GM18861 (cell line): ENCODE measurements around the gene ADAMTS2.

Experiments used
- ATAC-seq: cut with Tn5 transposase; IDR thresholded peaks from one replicate; pipeline ENCODE4 v1.9.1; 2021; ENCODE audit not compliant: unreplicated experiment

ADAMTS2 gene

GRCh38 chr5:179313849-179314521 lies 31.3 kb downstream of the ADAMTS2 start:
- no peak for ATAC-seq

- no peak for ATAC-seq
These were observed 32.6 kb downstream of the ADAMTS2 start for GRCh38 chr5:179312557-179313235.

DNA sequence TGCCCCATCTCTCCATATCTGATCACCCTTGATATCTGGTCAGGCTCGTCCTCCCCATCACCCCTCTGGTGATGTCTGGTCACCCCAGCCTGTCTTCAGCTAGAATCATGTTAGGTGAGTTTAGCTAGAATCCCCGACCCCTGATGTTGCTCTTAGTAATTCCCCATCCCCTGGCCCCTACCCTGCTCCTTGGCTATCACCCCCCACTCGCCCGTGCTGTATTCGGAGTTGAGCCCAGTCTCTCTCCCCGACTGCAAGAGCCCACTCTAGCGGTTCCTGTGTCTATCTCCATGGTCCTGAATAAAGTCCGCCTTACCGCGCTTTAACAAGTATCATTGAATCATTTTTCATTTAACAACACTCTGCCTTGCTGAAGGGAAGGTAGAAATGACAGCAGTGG lies 33.7 kb downstream of the ADAMTS2 start:
- ATAC-seq = no peak

GRCh38 chr5:179311091-179311470 lies 34.2 kb downstream of the ADAMTS2 start:
- no peak for ATAC-seq

- no peak for ATAC-seq
These were observed 34.7 kb downstream of the ADAMTS2 start for GRCh38 chr5:179310439-179311090.

- ATAC-seq = no peak
These were observed 35.4 kb downstream of the ADAMTS2 start for GRCh38 chr5:179309751-179310320.

- ATAC-seq = no peak
These were observed 35.9 kb downstream of the ADAMTS2 start for GRCh38 chr5:179309383-179309670.

- no peak for ATAC-seq
These were observed 36.5 kb downstream of the ADAMTS2 start for GRCh38 chr5:179308563-179309382.

- no peak for ATAC-seq
These were observed 37.3 kb downstream of the ADAMTS2 start for GRCh38 chr5:179307931-179308471.

DNA sequence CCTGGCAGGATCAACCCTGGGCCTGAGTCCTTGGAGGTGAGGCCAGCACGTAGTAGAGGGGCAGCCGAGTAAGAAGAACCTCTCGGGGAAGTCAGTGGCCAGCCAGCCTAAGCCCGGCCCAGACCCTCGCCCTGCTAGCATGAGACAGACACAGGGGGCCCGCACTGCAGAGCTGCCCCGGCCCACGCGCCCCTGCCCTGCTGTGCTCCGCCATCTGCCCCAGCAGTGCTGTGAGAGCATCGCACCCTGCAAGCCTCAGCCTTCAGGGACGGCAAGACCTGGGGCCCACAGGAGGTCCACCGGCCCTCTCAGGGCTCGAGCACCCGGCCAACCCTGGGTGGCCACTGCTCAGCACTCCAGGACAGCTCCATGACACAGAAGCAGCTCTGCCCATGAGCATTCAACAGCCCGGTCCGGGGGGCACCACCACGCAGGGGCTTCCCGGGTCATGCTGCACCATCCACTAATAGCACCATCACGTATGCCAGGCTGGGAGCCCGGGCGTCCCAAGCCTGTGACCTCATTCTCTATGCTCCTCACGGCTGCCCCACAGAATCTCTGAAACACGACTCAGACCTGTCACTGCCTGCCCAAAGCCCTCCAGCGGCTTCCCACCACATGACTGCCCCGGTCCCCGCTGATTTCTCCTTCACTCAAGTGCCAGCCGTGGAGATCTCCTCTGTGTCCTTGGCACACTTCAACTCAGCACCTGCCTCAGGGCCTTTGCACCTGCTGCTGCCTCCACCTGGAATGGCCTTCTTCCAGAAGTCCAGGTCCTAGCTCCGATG lies 38.1 kb downstream of the ADAMTS2 start:
- no peak for ATAC-seq

GRCh38 chr5:179306191-179307012 lies 38.9 kb downstream of the ADAMTS2 start:
- no peak for ATAC-seq

DNA sequence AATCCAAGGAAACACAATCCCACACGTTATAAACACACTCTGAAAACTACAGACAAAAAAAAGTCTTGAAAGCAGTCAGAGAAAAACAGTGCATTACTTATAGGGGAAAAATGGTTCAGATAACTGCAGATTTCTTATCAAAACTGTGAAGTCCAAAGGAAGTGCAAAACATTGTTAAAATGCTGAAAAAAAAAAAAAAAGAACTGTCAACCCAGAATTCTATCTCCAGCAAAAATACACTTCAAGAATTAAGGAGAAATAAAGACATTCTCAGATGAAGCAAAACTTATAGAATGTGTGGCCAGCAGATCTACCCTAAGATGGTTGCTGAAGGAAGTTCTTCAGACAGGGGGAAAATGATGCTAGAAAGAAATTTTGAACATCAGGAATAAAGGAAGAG lies 40.4 kb downstream of the ADAMTS2 start:
- no peak for ATAC-seq

- no peak for ATAC-seq
These were observed 40.8 kb downstream of the ADAMTS2 start for GRCh38 chr5:179304466-179304865.

- no peak for ATAC-seq
These were observed 41.6 kb downstream of the ADAMTS2 start for GRCh38 chr5:179303451-179304200.

- no peak for ATAC-seq
These were observed 42.6 kb downstream of the ADAMTS2 start for GRCh38 chr5:179302499-179303185.

DNA sequence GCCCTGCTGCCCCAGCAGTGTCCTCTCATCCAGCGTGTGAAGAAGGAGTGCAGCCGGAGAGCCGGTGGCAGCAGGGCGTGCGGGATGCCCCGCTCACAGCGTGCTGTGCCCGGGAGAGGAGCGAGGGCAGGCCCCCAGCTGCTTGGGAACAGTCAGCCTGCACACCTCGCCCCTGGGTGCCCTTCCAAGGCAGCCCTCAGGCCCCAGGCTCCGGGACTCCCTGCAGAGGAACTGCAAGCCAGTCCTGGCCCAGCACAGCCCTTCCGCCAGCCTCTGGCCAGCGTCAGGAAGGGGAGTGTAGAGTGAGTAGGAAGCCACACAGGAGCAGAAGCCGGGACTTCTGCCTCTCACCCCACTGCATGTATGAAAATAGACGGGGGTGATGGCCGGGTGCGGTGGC lies 43.5 kb downstream of the ADAMTS2 start:
- ATAC-seq = no peak

GRCh38 chr5:179301376-179301775 lies 43.9 kb downstream of the ADAMTS2 start:
- ATAC-seq = no peak

GRCh38 chr5:179300581-179301180 lies 44.6 kb downstream of the ADAMTS2 start:
- no peak for ATAC-seq
